ENCODE data around the gene ARL8B. TPM values are rescaled to one million over a fixed set of nuclear protein-coding genes. Genes with fewer than 3 reads are reported as not detected.

The ARL8B gene
- total RNA-seq, 3 donors from 2014 or later, result 49.3 to 68.5 (median 57.6) TPM

DNA sequence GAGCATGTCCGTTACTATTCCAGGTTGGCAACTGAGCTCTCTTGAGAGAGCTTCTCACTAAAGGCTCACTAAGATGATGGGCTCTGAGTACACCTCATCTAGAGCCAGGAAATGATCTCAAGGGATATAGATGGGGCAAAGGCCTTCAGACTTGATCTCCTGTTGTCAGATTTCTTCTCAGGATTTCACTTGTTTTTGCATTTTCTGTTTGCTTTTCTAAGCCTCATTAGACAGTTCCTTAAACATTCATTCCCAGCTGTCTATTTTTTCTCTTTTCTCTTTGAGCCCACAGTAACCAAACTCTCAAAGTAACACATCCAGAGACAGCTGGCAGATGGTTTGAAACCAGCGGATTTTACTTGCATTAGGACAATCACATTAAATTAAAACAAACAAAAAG is 28.4 kb upstream of the ARL8B start:
- ATAC-seq, result no peak
- intact Hi-C loops (cut with DNase I, micrococcal nuclease), result no loop called here
- no peak for TF ChIP-seq CTCF (IDR thresholded peaks at IDR 0.05)
- Histone ChIP-seq H3K36me3 (ENCODE audit: low read depth) (no peaks in the 10 kb centered on the region), H3K4me3 (no peak overlapping the region), H3K4me1 (ENCODE audit: low read depth) (no peaks in the 10 kb centered on the region), H3K9me3 (no peaks in the 10 kb centered on the region)
- no peak for DNase-seq

DNA sequence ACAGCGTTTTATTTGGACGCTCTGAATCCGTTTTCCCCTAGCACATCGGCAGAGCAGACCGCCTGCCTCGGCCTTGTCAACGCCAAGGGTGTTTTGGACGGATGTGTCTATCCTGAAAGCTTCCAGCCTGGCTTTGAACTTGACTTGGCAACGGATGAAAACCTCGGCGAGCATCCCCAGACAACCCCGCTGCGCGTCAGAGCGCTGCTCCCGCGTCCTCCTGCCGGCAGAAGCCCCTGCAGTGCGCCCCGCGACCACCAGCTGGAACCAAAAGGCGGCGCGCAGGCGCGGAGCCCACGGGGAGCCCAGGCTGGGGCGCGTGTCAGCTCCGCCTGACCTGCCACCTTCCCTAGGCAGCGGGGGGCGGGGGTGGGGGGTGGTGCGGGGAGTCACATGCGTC is 26.2 kb upstream of the ARL8B start:
- Histone ChIP-seq H3K36me3 (ENCODE audit: low read depth) (no peaks in the 10 kb centered on the region), H3K4me3 (no peak overlapping the region), H3K4me1 (ENCODE audit: low read depth) (no peaks in the 10 kb centered on the region), H3K9me3 (no peaks in the 10 kb centered on the region)
- ATAC-seq, result no peak
- no peak for DNase-seq
- TF ChIP-seq CTCF (IDR thresholded peaks at IDR 0.05), result no peak
- intact Hi-C loops (cut with DNase I, micrococcal nuclease), result no loop called here

GRCh38 chr3:5096336-5097008 is 25.6 kb upstream of the ARL8B start:
- H3K4me3 ChIP-seq, result no peak overlapping the region
- H3K9me3 ChIP-seq, result no peaks in the 10 kb centered on the region
- H3K4me1 ChIP-seq (ENCODE audit: low read depth), result no peaks in the 10 kb centered on the region
- intact Hi-C loops (cut with DNase I, micrococcal nuclease), result no loop called here
- no peaks in the 10 kb centered on the region for H3K36me3 ChIP-seq (ENCODE audit: low read depth)
- ATAC-seq (no peak), DNase-seq (no peak)
- no peak for TF ChIP-seq CTCF (IDR thresholded peaks at IDR 0.05)

DNA sequence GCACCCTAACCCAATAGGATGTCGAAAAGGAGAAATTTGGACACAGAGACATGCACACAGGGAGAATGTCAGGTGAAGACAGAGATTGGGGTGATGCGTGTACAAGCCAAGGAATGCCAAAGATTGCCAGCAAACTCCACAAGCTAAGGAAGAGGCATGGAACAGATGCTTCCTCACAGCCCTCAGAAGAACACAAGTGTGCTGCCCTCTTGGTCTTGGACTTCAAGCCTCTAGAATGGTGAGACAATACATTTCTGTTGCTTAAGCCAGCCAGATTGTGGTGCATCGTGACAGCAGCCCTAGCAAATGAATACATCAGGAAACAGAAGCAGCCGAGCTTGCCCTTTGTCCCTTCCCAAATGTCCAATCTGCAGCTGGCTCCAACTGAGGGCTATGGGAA is 23.7 kb upstream of the ARL8B start:
- H3K4me3 ChIP-seq, result no peak overlapping the region
- TF ChIP-seq CTCF (IDR thresholded peaks at IDR 0.05), result no peak
- DNase-seq (no peak), ATAC-seq (no peak)
- H3K4me1 ChIP-seq (ENCODE audit: low read depth), result no peaks in the 10 kb centered on the region
- intact Hi-C loops (cut with DNase I, micrococcal nuclease), result no loop called here
- H3K9me3 ChIP-seq, result no peaks in the 10 kb centered on the region
- no peaks in the 10 kb centered on the region for H3K36me3 ChIP-seq (ENCODE audit: low read depth)

GRCh38 chr3:5102532-5102931 is 19.6 kb upstream of the ARL8B start:
- intact Hi-C loops (cut with DNase I, micrococcal nuclease), result no loop called here
- no peak overlapping the region for H3K4me3 ChIP-seq
- no peak for TF ChIP-seq CTCF (IDR thresholded peaks at IDR 0.05)
- ATAC-seq (no peak), DNase-seq (no peak)
- H3K9me3 ChIP-seq, result no peaks in the 10 kb centered on the region
- H3K4me1 ChIP-seq (ENCODE audit: low read depth), result no peaks in the 10 kb centered on the region
- no peaks in the 10 kb centered on the region for H3K36me3 ChIP-seq (ENCODE audit: low read depth)

- TF ChIP-seq CTCF (IDR thresholded peaks at IDR 0.05), result no peak
- Histone ChIP-seq H3K4me1 (ENCODE audit: low read depth) (no peaks in the 10 kb centered on the region), H3K9me3 (no peaks in the 10 kb centered on the region), H3K4me3 (no peak overlapping the region), H3K36me3 (ENCODE audit: low read depth) (no peaks in the 10 kb centered on the region)
- no peak for ATAC-seq
- DNase-seq, result no peak
- intact Hi-C loops (cut with DNase I, micrococcal nuclease), result no loop called here
Observed at GRCh38 chr3:5103743-5104142, 18.3 kb upstream of the ARL8B start.

All from mucosa of descending colon (tissue), 3 donors.